Astrocyte of the cerebellum (primary cell): ENCODE data around the gene TNFRSF12A.
"Not testable (repeated sequence)": the region's sequence is repeated elsewhere in the genome, so short reads cannot be mapped to it uniquely, and the experiment has no call there.

Experiments
- DNase-seq: peaks from one replicate; pipeline ENCODE4 v3.0.0-alpha.2; 2011; ENCODE audit warnings: low read depth
- H3K4me3 ChIP-seq: 2 replicates; pipeline ENCODE4 v1.5.1; 2011; ENCODE audit warnings: mild to moderate bottlenecking, low read depth, low read length, moderate library complexity
- CTCF ChIP-seq: IDR thresholded peaks from 2 replicates; pipeline ENCODE4 v1.5.1; 2012; ENCODE audit warnings: low read length, low read depth, moderate library complexity, mild to moderate bottlenecking; ENCODE audit errors: missing control alignments
- in situ Hi-C: cut with HindIII; loops from 2 replicates; pipeline ENCODE4 v1.10.0; 2017; ENCODE audit warnings: low sequenced_read_pairs

Gene TNFRSF12A

GRCh38 chr16:3046641-3047386, 26.6 kb downstream of the TNFRSF12A start:
- no peak overlapping the region for H3K4me3 ChIP-seq
- no peak for DNase-seq
- no peak for TF ChIP-seq CTCF
- in situ Hi-C loops, result loop anchor here (5.0 kb wide), 1 partner anchor 80 kb away; no protein-coding TSS in a partner anchor

- in situ Hi-C loops, result loop anchor here (5.0 kb wide), 1 partner anchor 80 kb away; no protein-coding TSS in a partner anchor
- no peak overlapping the region for H3K4me3 ChIP-seq
- no peak for TF ChIP-seq CTCF
- no peak for DNase-seq
These were observed 27.2 kb downstream of the TNFRSF12A start for GRCh38 chr16:3047387-3047720.

GRCh38 chr16:3049921-3050481, 29.8 kb downstream of the TNFRSF12A start:
- no peak for TF ChIP-seq CTCF
- DNase-seq, result no peak
- in situ Hi-C loops, result loop anchor here (5.0 kb wide), 1 partner anchor 77 kb away; no protein-coding TSS in a partner anchor
- H3K4me3 ChIP-seq, result no peak overlapping the region

GRCh38 chr16:3050487-3050886, 30.3 kb downstream of the TNFRSF12A start:
- no peak overlapping the region for H3K4me3 ChIP-seq
- TF ChIP-seq CTCF, result no peak
- in situ Hi-C loops, result no loop called here

GRCh38 chr16:3051009-3051408, 30.8 kb downstream of the TNFRSF12A start:
- DNase-seq, result no peak
- in situ Hi-C loops, result no loop called here
- TF ChIP-seq CTCF, result no peak
- H3K4me3 ChIP-seq, result no peak overlapping the region

More at GRCh38 chr16:3050487-3050886, 30.3 kb downstream of the TNFRSF12A start:
- no peak for DNase-seq

- no peak overlapping the region for H3K4me3 ChIP-seq
- no peak for TF ChIP-seq CTCF
- in situ Hi-C loops, result no loop called here
- no peak for DNase-seq
These were observed 31.3 kb downstream of the TNFRSF12A start for GRCh38 chr16:3051494-3051893.

GRCh38 chr16:3052571-3053329, 32.6 kb downstream of the TNFRSF12A start:
- in situ Hi-C loops, DNase-seq: not testable (repeated sequence)

GRCh38 chr16:3053330-3053710, 33.2 kb downstream of the TNFRSF12A start:
- in situ Hi-C loops, H3K4me3 ChIP-seq, DNase-seq: not testable (repeated sequence)

More at GRCh38 chr16:3052571-3053329, 32.6 kb downstream of the TNFRSF12A start:
- H3K4me3 ChIP-seq, result not testable (repeated sequence)
